GM21737 (cell line): ENCODE data around the gene HPCAL1.
"Not testable (repeated sequence)": the region's sequence is repeated elsewhere in the genome, so short reads cannot be mapped to it uniquely, and the experiment has no call there.

Experiments
- ATAC-seq: cut with Tn5 transposase; IDR thresholded peaks from one replicate; pipeline ENCODE4 v1.9.1; 2021; ENCODE audit warnings: mild to moderate bottlenecking, moderate library complexity; ENCODE audit not compliant: unreplicated experiment

The HPCAL1 gene

GRCh38 chr2:10449838-10450691, 147.4 kb downstream of the HPCAL1 start:
- ATAC-seq, result no peak

DNA sequence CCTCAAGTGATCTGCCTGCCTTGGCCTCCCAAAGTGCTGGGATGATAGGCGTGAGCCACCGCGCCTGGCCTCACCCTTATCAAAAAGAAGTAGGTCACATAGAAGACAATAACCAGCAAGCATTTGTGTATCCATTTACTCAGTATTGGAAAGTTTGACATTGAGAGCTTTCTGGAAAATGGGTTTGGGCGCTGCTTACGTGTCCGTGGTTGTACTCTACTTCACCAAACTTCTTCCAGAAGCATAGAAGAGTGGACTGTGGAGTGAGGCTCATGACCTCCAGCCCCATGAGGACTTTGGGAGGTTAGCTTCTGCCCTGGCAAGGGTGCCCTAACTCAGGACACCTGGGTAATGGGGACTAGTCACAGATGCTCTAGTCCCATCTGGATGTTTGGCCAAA, 149.1 kb downstream of the HPCAL1 start:
- ATAC-seq, result no peak

- no peak for ATAC-seq
Measured at GRCh38 chr2:10452312-10452711, 149.6 kb downstream of the HPCAL1 start.

- ATAC-seq, result no peak
Measured at GRCh38 chr2:10452956-10453904, 150.5 kb downstream of the HPCAL1 start.

DNA sequence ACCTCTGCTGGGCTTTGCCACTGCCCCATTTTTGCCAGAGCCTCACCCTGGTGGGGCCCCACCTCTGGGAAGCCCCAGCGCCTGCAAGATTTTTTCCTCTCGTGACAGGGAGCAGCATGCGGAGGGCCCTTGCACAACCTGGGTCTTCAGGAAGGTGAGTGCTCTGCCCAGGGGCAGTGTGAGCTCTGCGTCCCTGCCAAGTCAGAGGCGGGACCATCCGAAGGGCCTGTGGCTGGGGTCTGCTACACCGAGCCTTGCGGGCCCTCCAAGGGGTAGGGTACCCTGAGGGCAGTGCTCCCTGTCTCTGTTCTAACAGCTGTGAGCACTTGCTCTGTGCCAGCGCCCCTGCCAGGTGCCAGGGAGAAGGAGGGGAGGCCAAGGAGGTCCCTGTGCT, 151.2 kb downstream of the HPCAL1 start:
- ATAC-seq, result no peak

- ATAC-seq, result no peak
Measured at GRCh38 chr2:10454505-10454904, 151.8 kb downstream of the HPCAL1 start.

- ATAC-seq, result not testable (repeated sequence)
Measured at GRCh38 chr2:10457195-10457594, 154.5 kb downstream of the HPCAL1 start.

DNA sequence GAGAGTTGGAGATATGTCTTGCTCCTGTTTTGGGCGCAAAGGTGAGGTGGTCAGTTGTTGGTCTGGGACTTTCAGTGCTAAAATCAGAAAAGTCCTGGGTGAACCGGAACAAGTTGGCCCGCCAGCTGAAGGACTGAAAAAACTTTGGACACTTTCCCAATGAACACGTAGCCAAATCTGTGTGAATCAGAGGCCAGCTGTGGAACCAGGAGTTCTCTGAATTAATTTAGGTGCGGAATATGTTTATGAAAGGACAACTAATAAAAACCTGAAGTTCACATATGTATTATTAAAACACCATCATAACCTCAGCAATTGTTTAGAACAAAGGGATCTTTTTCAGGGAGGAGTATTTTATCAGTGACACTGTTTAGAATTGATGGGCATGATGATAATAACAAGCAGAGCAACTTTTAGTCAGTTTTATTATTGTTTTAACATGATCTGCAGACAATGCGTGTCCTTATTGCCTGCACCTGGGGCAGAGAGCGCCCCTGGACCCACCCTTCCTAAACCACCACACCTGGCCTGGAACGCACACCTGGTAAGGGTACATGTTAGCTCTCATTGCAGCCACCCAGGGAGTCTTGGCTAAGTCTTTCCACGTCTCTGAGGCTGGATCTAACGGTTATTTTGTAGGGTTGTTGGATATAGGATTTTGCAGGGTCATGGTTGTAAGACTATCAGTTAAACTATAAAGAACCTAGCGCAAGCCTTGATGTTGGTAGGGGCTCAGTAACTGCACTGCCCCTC, 155.3 kb downstream of the HPCAL1 start:
- no peak for ATAC-seq

DNA sequence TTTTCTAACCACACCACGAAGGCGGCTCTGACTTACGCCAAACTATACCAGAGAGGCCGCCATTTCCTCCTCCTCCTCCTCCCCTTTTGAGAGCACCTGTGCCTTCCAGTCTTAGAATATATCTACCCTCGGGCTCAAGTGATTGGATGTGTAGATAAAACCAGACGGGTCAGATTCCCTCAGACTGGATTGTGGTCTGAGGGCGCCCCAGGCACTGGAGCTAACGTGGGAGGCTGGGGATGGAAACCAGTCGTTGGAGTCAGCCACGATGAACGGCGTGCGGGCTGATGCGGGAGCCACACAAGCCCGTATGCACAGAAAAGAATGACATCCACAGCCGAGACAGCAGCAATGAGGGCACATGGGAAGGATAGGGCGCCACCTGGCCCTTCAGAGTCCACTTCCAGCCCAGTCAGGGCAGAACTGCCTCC, 157.7 kb downstream of the HPCAL1 start:
- no peak for ATAC-seq

GRCh38 chr2:10462178-10463083, 159.7 kb downstream of the HPCAL1 start:
- ATAC-seq, result no peak

DNA sequence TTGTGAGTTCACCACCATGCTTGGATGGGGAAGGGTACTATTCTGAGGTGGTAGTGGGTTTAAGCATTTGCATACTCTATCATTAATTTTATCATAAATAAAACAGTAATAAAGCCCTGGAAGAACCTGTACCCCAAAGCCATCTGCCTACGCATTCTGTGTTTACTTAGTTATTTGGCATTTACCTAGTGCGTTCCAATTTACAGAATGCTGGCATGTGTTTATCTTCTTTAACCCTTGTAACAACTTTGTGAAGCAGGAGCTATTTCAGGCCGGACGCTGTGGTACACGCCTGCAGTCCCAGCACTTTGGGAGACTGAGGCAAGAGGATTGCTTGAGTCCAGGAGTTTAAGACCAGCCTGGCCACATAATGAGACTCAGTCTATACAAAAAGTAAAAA, 163.2 kb downstream of the HPCAL1 start:
- ATAC-seq, result no peak

GRCh38 chr2:10466801-10467200, 164.1 kb downstream of the HPCAL1 start:
- no peak for ATAC-seq

DNA sequence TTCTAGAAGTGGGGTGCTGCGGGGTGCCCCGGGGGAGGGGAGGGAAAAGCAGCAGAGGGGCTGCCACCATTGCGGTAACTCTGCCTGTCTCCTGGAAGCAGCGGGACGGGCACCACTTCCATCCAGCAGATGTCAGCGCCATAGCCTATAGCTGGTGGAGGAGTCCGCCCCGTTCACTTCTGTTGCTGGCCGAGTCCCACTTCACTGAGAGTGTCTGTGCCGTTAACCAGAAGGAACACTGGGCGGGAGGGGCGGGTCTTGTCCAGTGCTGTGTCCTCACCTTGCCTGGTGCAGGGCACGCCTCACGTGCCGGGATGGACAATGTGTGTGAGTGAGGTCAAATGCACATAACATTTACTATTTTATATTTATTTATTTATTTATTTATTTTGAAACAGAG, 164.7 kb downstream of the HPCAL1 start:
- ATAC-seq, result no peak

- no peak for ATAC-seq
Measured at GRCh38 chr2:10469301-10469700, 166.6 kb downstream of the HPCAL1 start.

DNA sequence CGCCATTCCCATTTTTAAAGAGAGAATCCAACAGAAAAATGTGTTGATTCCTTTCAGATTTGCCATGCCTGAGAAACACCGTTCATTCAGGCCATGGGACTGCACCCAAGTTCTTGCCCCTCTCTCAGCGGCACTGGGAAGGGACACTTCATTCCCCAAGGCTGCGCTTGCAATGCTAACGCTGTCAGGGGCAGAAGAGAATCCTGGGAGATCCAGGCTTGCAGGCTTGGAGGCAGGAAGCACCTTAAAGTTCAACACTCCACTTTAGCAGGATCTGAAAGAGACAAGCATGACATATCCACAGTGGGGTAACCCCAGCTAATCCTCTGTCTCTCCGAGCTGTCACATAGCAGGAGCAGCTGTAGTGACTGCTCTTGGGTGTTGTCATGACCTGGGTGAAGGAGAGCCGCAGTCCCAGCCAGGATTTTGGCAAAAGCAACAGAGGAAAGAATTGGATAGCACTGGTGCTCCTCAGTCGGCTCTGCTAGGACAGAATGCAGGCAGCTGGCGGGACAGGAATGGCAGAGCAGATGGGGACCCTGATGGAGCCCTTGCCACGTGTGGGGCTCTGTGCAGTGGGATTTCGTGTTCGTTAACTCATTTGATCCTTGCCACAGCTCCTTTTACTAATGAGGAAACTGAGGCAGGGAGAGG, 167.4 kb downstream of the HPCAL1 start:
- no peak for ATAC-seq

DNA sequence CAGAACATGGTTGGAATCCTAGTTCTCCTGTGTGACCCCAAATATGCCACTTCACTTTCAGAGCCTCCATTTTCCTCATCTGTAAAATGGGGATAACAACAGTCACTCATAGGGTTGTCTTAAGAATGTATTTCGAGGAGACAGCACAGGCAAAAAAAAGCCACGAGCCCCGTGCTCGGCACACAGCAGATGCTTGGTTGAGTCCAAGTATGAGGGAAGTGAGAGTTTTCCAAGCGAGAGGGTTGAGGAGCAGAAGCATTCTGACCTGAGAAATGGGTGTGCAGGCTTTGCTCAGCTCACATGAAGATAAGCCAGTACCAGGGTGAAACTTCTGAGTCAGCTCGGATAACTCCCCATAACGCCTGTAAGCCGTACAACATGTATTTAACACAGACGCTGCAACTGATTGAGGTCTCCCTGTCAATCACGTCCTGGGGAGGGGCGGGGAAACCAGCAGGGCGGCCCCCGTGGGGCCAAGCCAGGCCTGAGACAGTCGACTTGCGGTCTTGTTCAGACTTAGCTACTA, 168.4 kb downstream of the HPCAL1 start:
- no peak for ATAC-seq

DNA sequence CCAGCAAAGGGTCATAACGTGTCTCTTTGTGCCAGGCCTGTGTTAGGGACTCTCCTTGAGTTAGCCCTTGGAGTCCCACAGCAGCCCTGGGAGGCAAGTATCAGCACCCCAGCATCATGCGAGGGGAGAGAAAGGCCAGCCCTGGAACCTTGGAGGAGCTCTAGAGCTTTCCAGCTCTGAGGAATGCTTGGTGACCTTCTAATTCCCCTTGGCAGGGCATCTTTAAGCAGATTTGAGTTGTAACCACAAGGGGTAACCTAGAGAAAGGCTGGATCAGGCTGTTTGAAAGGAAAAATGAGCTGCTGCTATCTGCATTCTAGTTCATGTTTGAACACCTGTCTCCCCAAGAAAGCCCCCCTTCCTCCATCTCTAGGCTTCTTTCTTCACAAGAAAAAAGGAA, 169.3 kb downstream of the HPCAL1 start:
- no peak for ATAC-seq

GRCh38 chr2:10473121-10473756, 170.5 kb downstream of the HPCAL1 start:
- ATAC-seq, result no peak

DNA sequence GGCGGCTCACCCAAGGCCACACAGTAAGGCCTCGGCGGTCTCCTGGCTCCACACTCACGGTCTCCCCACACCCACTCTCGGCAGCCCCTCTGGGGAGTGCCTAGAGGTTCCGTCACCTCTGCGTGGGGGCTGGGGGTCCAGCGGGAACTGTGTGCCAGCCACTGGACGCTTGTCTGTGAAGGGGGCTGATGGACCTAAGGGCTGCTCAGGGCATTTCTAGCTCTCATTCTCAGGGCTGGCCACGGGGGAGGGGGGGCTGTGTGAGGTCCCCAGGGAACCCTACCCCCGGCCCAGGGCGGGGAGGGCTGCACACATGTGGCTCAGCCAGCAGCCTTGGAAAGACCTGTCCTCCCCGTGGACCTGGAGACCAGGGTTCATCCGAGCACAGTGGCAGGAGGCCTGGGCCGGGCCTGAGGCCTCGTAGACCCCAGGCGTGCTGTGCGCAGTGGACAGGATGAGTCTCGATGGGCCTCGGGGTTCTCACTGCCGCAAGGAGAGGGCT, 172.6 kb downstream of the HPCAL1 start:
- ATAC-seq, result no peak
